NCI-H128 (cell line): ENCODE measurements around the gene LYST.

Experiments
- DNase-seq: peaks from one replicate; lab custom pipeline; 2025; ENCODE audit not compliant: unreplicated experiment; lab: John Stamatoyannopoulos, UW

LYST gene

DNA sequence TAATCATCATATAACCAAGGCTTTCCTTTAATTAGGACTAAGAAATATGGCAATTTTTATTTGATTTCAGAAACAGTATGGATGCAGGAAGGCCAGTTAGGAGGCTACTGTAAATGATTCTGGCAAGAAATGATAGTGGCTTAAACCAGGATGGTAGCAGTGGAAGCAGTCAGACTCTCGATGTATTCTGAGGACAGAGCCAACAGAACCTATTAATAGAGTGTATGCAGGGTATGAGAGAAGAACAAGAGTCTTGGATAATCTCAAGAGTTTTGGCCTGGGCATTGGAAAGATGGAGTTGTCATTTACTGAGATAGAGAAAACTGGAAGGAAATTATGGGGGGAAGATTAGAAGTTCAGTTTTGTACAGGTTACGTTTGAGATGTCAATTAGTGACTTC is 143.8 kb downstream of the LYST start:
- DNase-seq = no peak

DNA sequence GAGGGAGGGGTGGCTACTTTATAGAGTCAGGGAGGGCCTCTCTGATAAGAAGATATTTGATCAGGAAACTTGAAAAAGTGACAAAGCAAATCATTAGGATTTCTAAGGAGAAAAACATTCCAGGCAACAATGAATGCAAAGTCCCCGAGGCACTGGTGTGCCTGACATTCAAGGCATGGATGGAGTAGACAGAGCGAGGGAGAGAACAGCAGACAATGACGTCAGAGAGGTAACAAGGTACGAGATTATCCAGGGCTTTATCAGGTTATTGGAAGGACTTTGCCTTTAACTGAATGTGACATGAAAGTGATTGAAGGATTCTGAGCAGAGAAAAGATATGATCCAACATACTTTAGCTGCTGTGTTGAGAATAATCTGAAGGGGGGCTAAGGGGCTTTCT is 144.7 kb downstream of the LYST start:
- DNase-seq = no peak

- no peak for DNase-seq
These were observed 146.2 kb downstream of the LYST start for GRCh38 chr1:235720544-235720943.

- no peak for DNase-seq
These were observed 152.4 kb downstream of the LYST start for GRCh38 chr1:235714205-235714897.

GRCh38 chr1:235712812-235713211 is 153.9 kb downstream of the LYST start:
- DNase-seq = no peak

DNA sequence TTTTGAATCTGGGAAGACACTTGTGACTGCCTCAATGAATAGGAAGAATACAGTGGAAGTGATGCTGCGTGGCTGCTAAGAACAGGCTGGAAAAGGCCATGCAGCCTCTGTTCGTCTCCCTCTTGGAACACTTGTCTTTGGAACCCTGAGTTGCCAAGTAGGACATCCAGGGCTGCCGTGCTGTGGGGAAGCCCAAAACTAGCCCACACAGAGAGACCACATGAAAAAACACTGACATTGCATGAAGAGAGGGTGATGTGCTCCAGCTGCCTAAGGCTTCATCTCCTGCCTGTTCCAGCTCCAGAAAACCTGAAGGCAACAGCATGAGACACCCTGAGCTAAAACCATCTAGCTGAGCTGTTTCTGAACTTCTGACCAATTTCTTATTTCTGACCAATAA is 156.0 kb downstream of the LYST start:
- DNase-seq = no peak

- no peak for DNase-seq
These were observed 157.7 kb downstream of the LYST start for GRCh38 chr1:235709018-235709417.

DNA sequence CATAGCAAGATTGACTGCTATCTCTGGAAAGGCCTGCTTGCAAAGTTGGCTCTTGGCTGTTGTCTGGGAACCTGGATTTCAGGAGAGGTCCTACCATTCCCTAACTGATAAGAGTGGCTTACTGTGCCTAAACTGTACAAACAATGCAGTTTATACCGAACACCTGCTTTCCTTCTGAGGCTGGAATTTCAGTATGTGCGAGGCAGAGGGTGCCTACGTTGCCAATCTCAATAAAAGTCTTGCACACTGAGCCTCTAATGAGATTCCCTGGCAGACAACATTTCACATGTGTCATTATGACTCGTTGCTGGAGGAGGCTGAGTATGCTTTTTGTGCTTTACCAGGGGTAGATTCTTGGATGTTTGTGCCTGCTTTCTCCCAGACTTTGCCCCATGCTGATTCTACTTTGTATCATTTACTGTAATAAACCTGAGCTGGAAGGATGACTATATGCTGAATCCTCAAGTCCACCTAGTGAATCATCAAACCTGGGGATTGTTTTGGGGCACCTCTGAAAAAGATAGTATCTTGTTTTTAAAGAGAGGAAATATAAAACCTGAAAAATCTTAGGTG is 158.2 kb downstream of the LYST start:
- DNase-seq = no peak

DNA sequence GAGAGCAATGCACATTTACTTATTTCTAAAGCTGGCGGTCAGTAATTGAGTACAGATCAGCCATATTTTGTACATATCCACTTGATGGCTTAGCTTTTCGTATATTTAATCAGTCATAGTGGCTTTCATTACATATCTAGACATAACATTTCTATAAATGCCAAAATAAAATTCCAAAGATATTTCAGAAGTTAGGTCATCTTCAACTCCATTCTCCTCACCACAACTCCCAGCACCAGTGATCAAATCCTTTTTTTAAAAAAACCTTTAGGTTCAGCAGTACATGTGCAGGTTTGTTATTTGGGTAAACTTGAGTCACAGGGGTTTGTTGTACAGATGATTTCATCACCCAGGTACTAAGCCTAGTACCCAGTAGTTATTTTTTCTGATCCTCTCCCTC is 163.2 kb downstream of the LYST start:
- DNase-seq = no peak

- DNase-seq = peak; percentile 8
These were observed 164.3 kb downstream of the LYST start for GRCh38 chr1:235702412-235702811.

DNA sequence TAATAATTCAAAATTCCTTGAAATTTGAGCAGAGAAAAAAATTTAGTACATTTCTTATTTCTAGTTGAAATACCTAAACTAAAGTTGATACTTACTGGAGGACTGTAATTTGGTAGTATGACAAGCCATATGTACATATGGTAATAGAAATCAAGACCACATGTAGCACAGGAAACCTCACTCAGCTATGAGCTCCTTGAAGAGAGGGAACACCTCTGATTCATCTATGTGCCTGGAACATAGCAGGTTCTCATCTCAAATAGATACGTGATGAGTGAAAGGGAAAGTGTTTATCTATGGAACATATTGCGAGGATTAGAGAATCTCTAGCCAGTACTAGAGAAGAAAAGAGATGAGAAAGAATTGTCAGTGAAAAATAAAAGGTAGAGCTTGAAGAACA is 169.2 kb downstream of the LYST start:
- DNase-seq = no peak

DNA sequence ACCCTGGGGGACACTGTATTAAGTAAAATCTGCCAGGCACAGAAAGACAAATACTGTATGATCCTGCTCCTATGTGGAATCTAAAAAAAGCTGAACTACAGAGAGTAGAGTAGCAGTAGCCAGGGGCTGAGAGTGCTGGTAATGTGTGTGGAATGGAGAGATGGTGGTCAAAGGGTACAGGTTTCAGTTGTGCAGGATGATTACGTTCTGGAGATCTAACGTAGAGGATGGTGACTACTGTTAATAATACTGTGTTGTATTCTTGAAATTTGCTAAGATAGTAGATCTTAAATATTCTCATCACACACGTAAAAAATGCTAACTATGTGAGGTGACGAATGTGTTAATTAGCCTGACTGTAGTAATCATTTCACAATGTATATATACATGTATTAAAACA is 177.3 kb downstream of the LYST start:
- no peak for DNase-seq

GRCh38 chr1:235688096-235688495 is 178.6 kb downstream of the LYST start:
- DNase-seq = no peak

- DNase-seq = no peak
These were observed 183.1 kb downstream of the LYST start for GRCh38 chr1:235683653-235684052.

- no peak for DNase-seq
These were observed 184.5 kb downstream of the LYST start for GRCh38 chr1:235682216-235682615.

- no peak for DNase-seq
These were observed 187.1 kb downstream of the LYST start for GRCh38 chr1:235679644-235680043.

GRCh38 chr1:235679005-235679404 is 187.7 kb downstream of the LYST start:
- DNase-seq = no peak

GRCh38 chr1:235675152-235675890 is 191.4 kb downstream of the LYST start:
- DNase-seq = no peak

GRCh38 chr1:235673981-235674380 is 192.7 kb downstream of the LYST start:
- no peak for DNase-seq

- no peak for DNase-seq
These were observed 194.7 kb downstream of the LYST start for GRCh38 chr1:235671992-235672391.

- no peak for DNase-seq
These were observed 196.4 kb downstream of the LYST start for GRCh38 chr1:235670157-235670776.

- DNase-seq = no peak
These were observed 197.4 kb downstream of the LYST start for GRCh38 chr1:235669277-235669676.
